Measurements from ENCODE around the gene INSM2. TPM values are rescaled to one million over a fixed set of nuclear protein-coding genes. Genes with fewer than 3 reads are reported as not detected.
A peak's percentile ranks its signal among the peaks of the same experiment; 100 is the strongest.

Gene INSM2
- not detected for total RNA-seq
- long read RNA-seq, donor 1, result 0 reads
- long read RNA-seq, donor 2, result 0 reads

GRCh38 chr14:35533357-35534207 lies at the start of gene INSM2:
Gene INSM2, plus strand, starts transcription at chr14:35534164. Its CDS starts 89 bp downstream, at chr14:35534253.
- peak; percentile 72 to 78 (median 72) for DNase-seq
- intact Hi-C loops (cut with DNase I, micrococcal nuclease), result no loop called here
- Histone ChIP-seq H3K4me3 (no peak within 1 kb of the TSS), H3K4me1 (ENCODE audit: low read depth) (peaks cover 25% of the 10 kb centered on the region), H3K36me3 (ENCODE audit: low read depth) (no peaks in the 10 kb centered on the region), H3K9me3 (no peaks in the 10 kb centered on the region)
- no peak for TF ChIP-seq CTCF (IDR thresholded peaks at IDR 0.05)
- peak; percentile 87 for ATAC-seq

GRCh38 chr14:35492569-35493014 lies 41.4 kb upstream of the INSM2 start:
- ATAC-seq (no peak), DNase-seq (no peak)
- Histone ChIP-seq H3K4me1 (ENCODE audit: low read depth) (no peaks in the 10 kb centered on the region), H3K4me3 (no peak overlapping the region), H3K9me3 (peaks cover 3% of the 10 kb centered on the region), H3K36me3 (ENCODE audit: low read depth) (no peaks in the 10 kb centered on the region)
- no peak for TF ChIP-seq CTCF (IDR thresholded peaks at IDR 0.05)
- intact Hi-C loops (cut with DNase I, micrococcal nuclease), result no loop called here

GRCh38 chr14:35495278-35495677 lies 38.7 kb upstream of the INSM2 start:
- ATAC-seq (no peak), DNase-seq (no peak)
- peaks cover 3% of the 10 kb centered on the region for H3K9me3 ChIP-seq
- H3K36me3 ChIP-seq (ENCODE audit: low read depth), result no peaks in the 10 kb centered on the region
- H3K4me1 ChIP-seq (ENCODE audit: low read depth), result no peaks in the 10 kb centered on the region
- no peak overlapping the region for H3K4me3 ChIP-seq
- intact Hi-C loops (cut with DNase I, micrococcal nuclease), result no loop called here
- TF ChIP-seq CTCF (IDR thresholded peaks at IDR 0.05), result no peak

GRCh38 chr14:35499180-35499579 lies 34.8 kb upstream of the INSM2 start:
- intact Hi-C loops (cut with DNase I, micrococcal nuclease), result no loop called here
- DNase-seq (no peak), ATAC-seq (no peak)
- H3K9me3 ChIP-seq, result no peaks in the 10 kb centered on the region
- no peaks in the 10 kb centered on the region for H3K36me3 ChIP-seq (ENCODE audit: low read depth)
- no peak overlapping the region for H3K4me3 ChIP-seq
- no peaks in the 10 kb centered on the region for H3K4me1 ChIP-seq (ENCODE audit: low read depth)
- TF ChIP-seq CTCF (IDR thresholded peaks at IDR 0.05), result no peak

- no peaks in the 10 kb centered on the region for H3K9me3 ChIP-seq
- ATAC-seq (no peak), DNase-seq (no peak)
- intact Hi-C loops (cut with DNase I, micrococcal nuclease), result no loop called here
- no peaks in the 10 kb centered on the region for H3K4me1 ChIP-seq (ENCODE audit: low read depth)
- no peaks in the 10 kb centered on the region for H3K36me3 ChIP-seq (ENCODE audit: low read depth)
- TF ChIP-seq CTCF (IDR thresholded peaks at IDR 0.05), result no peak
- H3K4me3 ChIP-seq, result no peak overlapping the region
Measured at GRCh38 chr14:35503646-35504045, 30.3 kb upstream of the INSM2 start.
